Neural cell (in vitro differentiated cells): ENCODE measurements around the gene HMCN2.

Experiments
- CTCF ChIP-seq: fragments of 450-650 bp; IDR thresholded peaks from 2 replicates; pipeline ENCODE4 v1.5.1; 2014; ENCODE audit warnings: antibody characterized with exemption, mild to moderate bottlenecking, moderate library complexity; ENCODE audit not compliant: poor library complexity, severe bottlenecking
- EP300 ChIP-seq: fragments of 450-650 bp; conservative IDR thresholded peaks from 2 replicates; pipeline ENCODE4 v1.6.1; 2014; ENCODE audit warnings: antibody characterized with exemption, mild to moderate bottlenecking, moderate library complexity; ENCODE audit not compliant: poor library complexity, severe bottlenecking
- EZH2 ChIP-seq: fragments of 200-600, 300-800 bp; shearing (Covaris generic), sonication (generic); IDR thresholded peaks from 2 replicates; pipeline ENCODE4 v1.6.1; 2014; ENCODE audit warnings: antibody characterized with exemption, low read length, borderline replicate concordance, mild to moderate bottlenecking; ENCODE audit not compliant: insufficient read depth, poor library complexity, severe bottlenecking
- MXI1 ChIP-seq: fragments of 450-650 bp; conservative IDR thresholded peaks from 2 replicates; pipeline ENCODE4 v1.6.1; 2014; ENCODE audit warnings: antibody characterized with exemption, mild to moderate bottlenecking; ENCODE audit not compliant: poor library complexity, severe bottlenecking
- POLR2AphosphoS5 ChIP-seq: IDR thresholded peaks from 2 replicates; pipeline ENCODE4 v1.6.1; 2012
- RAD21 ChIP-seq: fragments of 450-650 bp; conservative IDR thresholded peaks from 2 replicates; pipeline ENCODE4 v1.6.1; 2014; ENCODE audit warnings: antibody characterized with exemption, mild to moderate bottlenecking, moderate library complexity
- SMC3 ChIP-seq: fragments of 450-650 bp; conservative IDR thresholded peaks from 2 replicates; pipeline ENCODE4 v1.6.1; 2014; ENCODE audit warnings: antibody characterized with exemption, mild to moderate bottlenecking, moderate library complexity; ENCODE audit not compliant: poor library complexity
- TAF1 ChIP-seq: IDR thresholded peaks from 2 replicates; pipeline ENCODE4 v1.6.1; 2012; ENCODE audit warnings: low read depth

GRCh38 chr9:130385257-130385656 lies 119.7 kb downstream of the HMCN2 start:
- no peak for TF ChIP-seq CTCF
- TF ChIP-seq MXI1: no peak
- no peak for TF ChIP-seq POLR2AphosphoS5
- TF ChIP-seq RAD21: no peak
- no peak for TF ChIP-seq EZH2
- TF ChIP-seq EP300: no peak
- no peak for TF ChIP-seq SMC3
- no peak for TF ChIP-seq TAF1
